ENCODE results near the gene MAP7.
"Not testable (repeated sequence)": the region's sequence is repeated elsewhere in the genome, so short reads cannot be mapped to it uniquely, and the experiment has no call there.

Gene MAP7

GRCh38 chr6:136494710-136495109 is 55.5 kb downstream of the MAP7 start:
- no peak for TF ChIP-seq ZNF274 (IDR thresholded peaks at IDR 0.05; ENCODE audit: low read depth, low read length)
- no peak overlapping the region for H3K4me3 ChIP-seq (ENCODE audit: low read length)

- H3K4me3 ChIP-seq (ENCODE audit: low read length), result no peak overlapping the region
- TF ChIP-seq ZNF274 (IDR thresholded peaks at IDR 0.05; ENCODE audit: low read depth, low read length), result no peak
Measured at GRCh38 chr6:136494059-136494458, 56.2 kb downstream of the MAP7 start.

GRCh38 chr6:136492409-136492808 is 57.8 kb downstream of the MAP7 start:
- TF ChIP-seq ZNF274 (IDR thresholded peaks at IDR 0.05; ENCODE audit: low read depth, low read length), result no peak

GRCh38 chr6:136491754-136492153 is 58.5 kb downstream of the MAP7 start:
- no peak for TF ChIP-seq ZNF274 (IDR thresholded peaks at IDR 0.05; ENCODE audit: low read depth, low read length)
- no peak overlapping the region for H3K4me3 ChIP-seq (ENCODE audit: low read length)

More at GRCh38 chr6:136492409-136492808, 57.8 kb downstream of the MAP7 start:
- no peak overlapping the region for H3K4me3 ChIP-seq (ENCODE audit: low read length)

- no peak overlapping the region for H3K4me3 ChIP-seq (ENCODE audit: low read length)
Measured at GRCh38 chr6:136491251-136491650, 59.0 kb downstream of the MAP7 start.

GRCh38 chr6:136489689-136490033 is 60.6 kb downstream of the MAP7 start:
- H3K4me3 ChIP-seq (ENCODE audit: low read length), result not testable (repeated sequence)

More at GRCh38 chr6:136491251-136491650, 59.0 kb downstream of the MAP7 start:
- no peak for TF ChIP-seq ZNF274 (IDR thresholded peaks at IDR 0.05; ENCODE audit: low read depth, low read length)

- H3K4me3 ChIP-seq (ENCODE audit: low read length), result no peak overlapping the region
Measured at GRCh38 chr6:136487759-136488425, 62.3 kb downstream of the MAP7 start.

GRCh38 chr6:136486357-136486756 is 63.9 kb downstream of the MAP7 start:
- no peak for TF ChIP-seq ZNF274 (IDR thresholded peaks at IDR 0.05; ENCODE audit: low read depth, low read length)
- no peak overlapping the region for H3K4me3 ChIP-seq (ENCODE audit: low read length)

More at GRCh38 chr6:136487759-136488425, 62.3 kb downstream of the MAP7 start:
- TF ChIP-seq ZNF274 (IDR thresholded peaks at IDR 0.05; ENCODE audit: low read depth, low read length), result no peak

GRCh38 chr6:136483906-136484305 is 66.3 kb downstream of the MAP7 start:
- no peak for TF ChIP-seq ZNF274 (IDR thresholded peaks at IDR 0.05; ENCODE audit: low read depth, low read length)
- H3K4me3 ChIP-seq (ENCODE audit: low read length), result no peak overlapping the region

GRCh38 chr6:136483005-136483404 is 67.2 kb downstream of the MAP7 start:
- H3K4me3 ChIP-seq (ENCODE audit: low read length), result not testable (repeated sequence)

- H3K4me3 ChIP-seq (ENCODE audit: low read length), result no peak overlapping the region
- no peak for TF ChIP-seq ZNF274 (IDR thresholded peaks at IDR 0.05; ENCODE audit: low read depth, low read length)
Measured at GRCh38 chr6:136477548-136477947, 72.7 kb downstream of the MAP7 start.

GRCh38 chr6:136475686-136476085 is 74.5 kb downstream of the MAP7 start:
- H3K4me3 ChIP-seq (ENCODE audit: low read length), result no peak overlapping the region
- no peak for TF ChIP-seq ZNF274 (IDR thresholded peaks at IDR 0.05; ENCODE audit: low read depth, low read length)

GRCh38 chr6:136474241-136474640 is 76.0 kb downstream of the MAP7 start:
- H3K4me3 ChIP-seq (ENCODE audit: low read length), result no peak overlapping the region
- no peak for TF ChIP-seq ZNF274 (IDR thresholded peaks at IDR 0.05; ENCODE audit: low read depth, low read length)

- no peak overlapping the region for H3K4me3 ChIP-seq (ENCODE audit: low read length)
- TF ChIP-seq ZNF274 (IDR thresholded peaks at IDR 0.05; ENCODE audit: low read depth, low read length), result no peak
Measured at GRCh38 chr6:136471922-136472321, 78.3 kb downstream of the MAP7 start.

- no peak for TF ChIP-seq ZNF274 (IDR thresholded peaks at IDR 0.05; ENCODE audit: low read depth, low read length)
- H3K4me3 ChIP-seq (ENCODE audit: low read length), result no peak overlapping the region
Measured at GRCh38 chr6:136471372-136471771, 78.8 kb downstream of the MAP7 start.

GRCh38 chr6:136470044-136470443 is 80.2 kb downstream of the MAP7 start:
- TF ChIP-seq ZNF274 (IDR thresholded peaks at IDR 0.05; ENCODE audit: low read depth, low read length), result no peak
- H3K4me3 ChIP-seq (ENCODE audit: low read length), result no peak overlapping the region
